Uterus (tissue), 2 donors: Measurements from ENCODE around the gene TRAF6.

Experiments used
- POLR2A ChIP-seq, 2 donors: fragments of 450-650 bp; IDR thresholded peaks; one replicate each; pipeline ENCODE4 v1.6.1; 2016; ENCODE audit warnings: antibody characterized with exemption in 2 of 2, mild to moderate bottlenecking in 1 of 2, moderate library complexity in 1 of 2
- TF ChIP-seq, protein P1 (sequence below), 4 experiments: fragments of 200-600 bp in 2 of 4; fragments of 450-650 bp in 2 of 4; sonication (generic) in 2 of 4; IDR thresholded peaks; one replicate each; pipeline ENCODE4 v1.5.1; 2016 to 2019; ENCODE audit warnings: antibody characterized with exemption in 4 of 4, mild to moderate bottlenecking in 2 of 4, moderate library complexity in 1 of 4

DNA sequence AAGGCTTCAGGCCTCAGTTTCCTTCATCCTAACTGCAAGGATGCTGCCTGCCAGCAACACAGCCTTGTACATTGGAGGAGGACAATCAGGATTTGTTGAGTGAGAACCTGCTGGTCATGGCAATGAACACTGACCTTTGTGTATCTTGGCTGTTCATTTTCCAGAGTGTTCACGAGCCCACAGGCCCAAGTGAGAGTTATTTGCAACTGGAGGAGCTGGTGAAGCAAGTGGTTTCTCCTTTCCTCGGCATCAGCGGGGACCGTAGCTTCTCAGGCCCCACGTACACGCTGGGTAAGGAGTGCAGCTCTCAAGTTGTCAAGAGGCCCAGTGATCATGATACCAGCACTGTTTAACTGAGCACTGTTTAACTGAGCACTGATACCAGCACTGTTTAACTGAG lies 59.0 kb downstream of the TRAF6 start:
- TF ChIP-seq, protein P1, sequence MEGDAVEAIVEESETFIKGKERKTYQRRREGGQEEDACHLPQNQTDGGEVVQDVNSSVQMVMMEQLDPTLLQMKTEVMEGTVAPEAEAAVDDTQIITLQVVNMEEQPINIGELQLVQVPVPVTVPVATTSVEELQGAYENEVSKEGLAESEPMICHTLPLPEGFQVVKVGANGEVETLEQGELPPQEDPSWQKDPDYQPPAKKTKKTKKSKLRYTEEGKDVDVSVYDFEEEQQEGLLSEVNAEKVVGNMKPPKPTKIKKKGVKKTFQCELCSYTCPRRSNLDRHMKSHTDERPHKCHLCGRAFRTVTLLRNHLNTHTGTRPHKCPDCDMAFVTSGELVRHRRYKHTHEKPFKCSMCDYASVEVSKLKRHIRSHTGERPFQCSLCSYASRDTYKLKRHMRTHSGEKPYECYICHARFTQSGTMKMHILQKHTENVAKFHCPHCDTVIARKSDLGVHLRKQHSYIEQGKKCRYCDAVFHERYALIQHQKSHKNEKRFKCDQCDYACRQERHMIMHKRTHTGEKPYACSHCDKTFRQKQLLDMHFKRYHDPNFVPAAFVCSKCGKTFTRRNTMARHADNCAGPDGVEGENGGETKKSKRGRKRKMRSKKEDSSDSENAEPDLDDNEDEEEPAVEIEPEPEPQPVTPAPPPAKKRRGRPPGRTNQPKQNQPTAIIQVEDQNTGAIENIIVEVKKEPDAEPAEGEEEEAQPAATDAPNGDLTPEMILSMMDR (IDR thresholded peaks at IDR 0.05): no peak
- TF ChIP-seq POLR2A (IDR thresholded peaks at IDR 0.05): no peak
